NCI-H2227 (cell line): ENCODE measurements around the gene SERBP1.
"Not testable (repeated sequence)": the region's sequence is repeated elsewhere in the genome, so short reads cannot be mapped to it uniquely, and the experiment has no call there.

Experiments
- DNase-seq: peaks from one replicate; lab custom pipeline; 2025; ENCODE audit not compliant: unreplicated experiment; lab: John Stamatoyannopoulos, UW

The SERBP1 gene

DNA sequence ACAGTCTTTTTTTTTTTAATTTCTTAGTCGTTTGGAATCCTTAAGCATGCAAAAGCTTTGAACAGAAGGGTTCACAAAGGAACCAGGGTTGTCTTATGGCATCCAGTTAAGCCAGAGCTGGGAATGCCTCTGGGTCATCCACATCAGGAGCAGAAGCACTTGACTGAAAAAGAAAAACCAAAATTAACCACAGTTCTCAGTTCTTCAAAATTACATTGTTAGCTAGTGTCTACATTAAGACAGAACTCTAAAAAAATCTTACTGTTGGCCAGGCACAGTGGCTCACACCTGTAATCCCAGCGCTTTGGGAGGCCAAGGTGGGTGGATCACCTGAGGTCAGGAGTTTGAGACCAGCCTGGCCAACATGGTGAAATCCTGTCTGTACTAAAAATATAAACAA is 17.1 kb downstream of the SERBP1 start:
- DNase-seq: not testable (repeated sequence)

DNA sequence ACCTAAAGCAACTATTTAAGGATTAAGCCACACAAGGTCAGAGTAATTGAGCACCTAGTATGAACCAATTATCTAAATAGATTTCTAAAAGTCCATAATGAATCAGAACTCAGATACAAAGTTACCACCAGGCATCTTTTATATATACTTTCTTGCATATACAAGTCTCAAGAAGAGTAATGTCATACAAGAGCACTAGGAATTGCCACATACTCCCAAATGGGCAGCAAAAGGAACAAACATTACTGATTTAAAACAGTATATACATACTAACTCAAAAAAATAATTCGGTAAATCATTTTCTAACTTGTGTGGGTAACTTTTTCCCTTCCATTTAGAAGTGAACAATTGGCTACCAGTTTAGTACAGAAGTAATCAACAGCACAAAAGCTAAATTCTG is 22.1 kb downstream of the SERBP1 start:
- DNase-seq: no peak

- no peak for DNase-seq
Measured at GRCh38 chr1:67407498-67407897, 22.7 kb downstream of the SERBP1 start.

- DNase-seq: no peak
Measured at GRCh38 chr1:67405473-67406245, 24.5 kb downstream of the SERBP1 start.

DNA sequence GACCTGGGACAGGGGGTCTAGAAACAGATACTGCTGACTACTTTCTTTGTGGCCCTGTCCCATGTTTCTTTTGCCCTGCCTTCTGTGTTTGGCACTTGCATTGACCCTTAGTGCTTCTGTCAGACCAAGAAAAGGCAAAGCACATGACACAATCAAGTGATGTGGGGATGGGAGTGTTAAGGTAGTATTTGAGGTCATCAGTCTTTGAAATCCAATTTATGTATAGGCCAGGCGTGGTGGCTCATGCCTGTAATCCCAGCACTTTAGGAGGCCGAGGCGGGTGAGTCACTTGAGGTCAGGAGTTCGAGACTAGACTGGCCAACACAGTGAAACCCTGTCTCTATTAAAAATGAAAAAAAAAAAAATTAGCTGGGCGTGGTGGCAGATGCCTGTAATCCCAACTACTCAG is 26.0 kb downstream of the SERBP1 start:
- no peak for DNase-seq

GRCh38 chr1:67401443-67401842 is 28.8 kb downstream of the SERBP1 start:
- DNase-seq: no peak

GRCh38 chr1:67400029-67400786 is 30.0 kb downstream of the SERBP1 start:
- not testable (repeated sequence) for DNase-seq

DNA sequence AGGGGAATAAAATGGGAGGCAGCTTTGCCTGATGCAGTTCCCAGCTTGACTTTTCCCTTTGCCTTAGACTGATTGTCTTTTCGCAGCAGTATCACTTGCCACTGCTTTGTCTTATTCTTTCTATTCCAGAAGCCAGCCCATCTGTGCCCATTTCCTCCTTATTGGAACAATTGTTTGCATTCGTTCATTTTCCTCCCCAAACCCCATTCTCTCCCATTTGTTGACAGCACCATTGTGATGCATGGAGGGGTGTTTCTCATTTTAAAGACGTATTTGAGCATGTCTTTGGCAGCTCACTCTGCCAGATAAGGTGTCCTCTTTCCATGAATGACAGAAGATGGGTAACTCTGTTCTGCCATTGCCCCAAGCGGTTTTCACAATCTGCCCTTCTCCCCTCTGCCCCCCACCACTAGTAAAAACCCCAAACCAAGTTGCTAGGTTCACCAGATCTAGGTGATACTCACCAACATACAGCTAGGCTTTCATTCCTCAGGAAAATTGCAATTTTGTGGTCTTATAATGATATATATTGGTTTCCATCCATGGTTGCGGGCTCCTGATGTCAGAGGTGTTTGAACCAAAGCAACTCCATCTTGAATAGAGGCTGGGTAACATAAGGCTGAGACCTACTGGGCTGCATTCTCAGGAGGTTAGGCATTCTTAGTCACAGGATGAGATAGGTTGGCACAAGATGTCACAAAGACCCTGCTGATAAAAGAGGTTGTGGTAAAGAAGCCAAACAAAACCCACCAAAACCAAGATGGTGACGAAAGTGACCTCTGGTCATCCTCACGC is 30.8 kb downstream of the SERBP1 start:
- no peak for DNase-seq

GRCh38 chr1:67394548-67394947 is 35.7 kb downstream of the SERBP1 start:
- DNase-seq: no peak

GRCh38 chr1:67393737-67394136 is 36.5 kb downstream of the SERBP1 start:
- DNase-seq: no peak

- DNase-seq: no peak
Measured at GRCh38 chr1:67393240-67393639, 37.0 kb downstream of the SERBP1 start.

DNA sequence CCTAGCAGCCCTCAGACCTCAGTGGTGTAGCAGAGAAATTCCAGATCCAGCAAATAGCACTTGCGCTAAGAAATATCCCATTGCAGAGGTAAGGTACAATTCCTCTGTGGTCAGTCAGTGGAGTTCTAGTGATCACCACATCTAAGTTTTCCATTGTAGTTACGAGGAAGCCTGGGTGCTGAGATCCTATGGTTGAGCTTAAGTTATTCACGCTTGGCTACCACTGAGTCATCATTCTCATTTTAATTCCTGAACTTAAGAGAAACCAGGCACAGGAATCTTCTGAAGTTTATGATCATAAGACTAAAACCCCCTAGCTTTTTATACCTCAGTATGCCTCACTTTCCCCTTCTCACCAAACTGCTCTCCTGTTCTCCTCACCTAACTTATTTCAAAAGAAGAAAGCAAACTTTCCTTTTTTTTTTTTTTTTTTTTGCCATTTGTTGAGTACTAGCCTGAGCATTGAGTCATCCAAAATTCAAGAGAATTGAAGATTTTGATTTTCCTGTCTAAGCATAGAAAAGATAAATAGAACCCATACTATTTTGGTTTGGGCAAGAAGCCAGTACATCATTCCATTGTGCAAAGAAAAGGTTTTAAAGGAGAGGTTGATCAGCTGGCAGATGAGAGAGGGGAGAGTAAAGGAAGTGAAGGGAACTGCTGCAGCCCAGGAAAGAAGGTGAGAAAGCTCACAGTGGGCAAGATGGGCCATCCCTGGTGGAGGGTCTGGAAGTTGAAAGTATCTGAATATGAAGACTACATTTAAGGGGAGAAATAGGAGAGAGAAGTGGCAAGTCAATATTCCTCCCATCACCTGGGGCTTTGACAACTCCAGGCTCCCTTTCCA is 39.9 kb downstream of the SERBP1 start:
- DNase-seq: no peak

DNA sequence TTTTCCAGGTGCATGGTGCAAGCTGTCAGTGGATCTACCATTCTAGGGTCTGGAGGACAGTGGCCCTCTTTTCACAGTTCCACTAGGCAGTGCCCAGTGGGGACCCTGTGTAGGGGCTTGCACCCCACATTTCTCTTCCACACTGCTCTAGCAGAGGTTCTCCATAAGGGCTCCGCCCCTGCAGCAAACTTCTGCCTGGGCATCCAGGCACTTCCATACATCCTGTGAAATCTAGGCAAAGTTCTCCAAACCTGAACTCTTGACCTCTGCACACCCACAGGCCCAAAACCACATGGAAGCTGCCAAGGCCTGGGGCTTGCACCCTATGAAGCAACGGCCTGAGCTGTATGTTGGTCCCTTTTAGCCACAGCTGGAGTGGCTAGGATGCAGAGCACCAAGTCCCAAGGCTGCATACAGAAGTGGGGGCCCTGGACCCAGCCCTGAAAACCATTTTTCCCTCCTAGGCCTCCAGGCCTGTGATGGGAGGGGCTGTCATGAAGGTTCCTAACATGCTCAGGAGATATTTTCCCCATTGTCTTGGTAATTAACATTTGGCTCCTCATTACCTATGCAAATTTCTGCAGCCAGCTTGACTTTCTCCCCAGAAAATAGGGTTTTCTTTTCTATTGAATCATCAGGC is 46.1 kb downstream of the SERBP1 start:
- DNase-seq: no peak

DNA sequence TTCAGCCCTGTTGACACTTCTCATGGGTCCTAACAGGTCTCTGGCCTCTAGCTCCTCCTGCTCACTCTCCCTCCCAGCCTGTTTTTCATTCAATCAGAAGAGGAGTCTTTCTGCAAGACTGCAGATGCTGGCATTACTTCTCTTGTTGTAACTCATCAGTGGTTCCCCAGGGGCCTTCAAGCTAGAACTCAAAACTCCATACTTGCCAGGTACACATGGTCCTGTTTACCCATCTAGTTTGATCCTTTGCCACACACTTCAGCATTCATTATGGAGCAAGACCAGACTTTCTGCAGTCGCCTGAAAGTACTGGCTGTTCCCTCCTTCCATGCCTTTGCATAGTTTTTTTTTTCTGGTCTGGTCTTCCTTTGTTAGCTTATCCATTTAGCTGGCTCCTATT is 47.9 kb downstream of the SERBP1 start:
- DNase-seq: no peak

DNA sequence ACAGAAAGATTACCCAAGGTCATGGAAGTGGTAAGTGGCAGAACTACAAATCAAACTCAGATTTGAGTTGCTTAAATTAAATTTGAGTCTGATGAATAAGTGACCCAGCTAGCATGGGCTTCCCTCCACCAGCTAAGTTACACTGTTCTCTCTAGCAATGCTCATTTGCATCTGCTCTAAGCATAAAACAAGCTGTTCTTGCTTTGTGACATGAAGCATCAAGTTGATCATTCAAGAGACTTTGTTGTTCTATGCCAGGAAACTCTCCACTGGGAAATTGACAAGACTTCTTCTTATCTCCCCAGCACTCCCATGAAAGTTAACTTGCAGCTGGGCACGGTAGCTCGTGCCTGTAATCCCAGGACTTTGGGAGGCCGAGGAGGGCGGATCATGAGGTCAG is 49.0 kb downstream of the SERBP1 start:
- DNase-seq: no peak

DNA sequence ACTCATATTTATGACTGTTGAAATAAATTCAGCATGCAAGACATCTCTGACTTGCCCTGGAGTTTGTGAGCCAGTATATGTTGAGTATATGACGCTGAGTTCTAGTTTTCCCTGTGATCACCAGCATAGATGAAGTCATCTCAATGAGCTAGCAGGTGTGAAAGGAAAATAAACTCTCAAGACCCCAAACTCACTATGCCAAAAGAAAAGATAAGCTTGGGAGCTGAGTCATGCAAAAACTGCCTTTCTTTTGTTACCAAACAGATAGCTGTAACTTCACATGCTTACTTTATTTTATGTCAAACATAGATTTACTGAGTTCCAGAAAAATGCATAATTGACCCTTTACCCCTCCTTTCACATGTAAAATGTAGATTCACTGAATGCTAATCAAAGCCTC is 52.9 kb downstream of the SERBP1 start:
- no peak for DNase-seq

GRCh38 chr1:67376381-67376780 is 53.8 kb downstream of the SERBP1 start:
- no peak for DNase-seq

- no peak for DNase-seq
Measured at GRCh38 chr1:67372898-67373297, 57.3 kb downstream of the SERBP1 start.

GRCh38 chr1:67372136-67372535 is 58.1 kb downstream of the SERBP1 start:
- DNase-seq: no peak

DNA sequence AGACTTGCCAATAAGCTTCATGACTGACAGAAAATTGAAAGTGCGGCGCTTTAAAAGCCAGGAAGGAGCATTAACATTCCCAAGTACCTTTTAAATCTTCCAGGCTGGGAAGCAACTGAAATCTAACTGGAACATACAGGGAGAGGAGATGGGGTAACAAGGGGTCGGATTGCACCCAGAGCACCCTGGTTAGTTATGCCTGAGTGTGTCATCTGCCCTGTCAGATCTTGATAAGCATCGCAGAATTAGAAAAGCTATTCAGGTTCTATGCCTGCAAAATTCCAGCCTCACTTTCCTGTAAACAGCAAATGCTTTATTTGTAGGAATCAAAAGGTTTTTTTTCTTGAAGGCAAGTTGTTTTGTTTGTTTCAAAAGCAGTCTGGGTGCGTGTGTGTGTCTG is 58.5 kb downstream of the SERBP1 start:
- DNase-seq: no peak
